ENCODE data around the gene EMC1.

DNA sequence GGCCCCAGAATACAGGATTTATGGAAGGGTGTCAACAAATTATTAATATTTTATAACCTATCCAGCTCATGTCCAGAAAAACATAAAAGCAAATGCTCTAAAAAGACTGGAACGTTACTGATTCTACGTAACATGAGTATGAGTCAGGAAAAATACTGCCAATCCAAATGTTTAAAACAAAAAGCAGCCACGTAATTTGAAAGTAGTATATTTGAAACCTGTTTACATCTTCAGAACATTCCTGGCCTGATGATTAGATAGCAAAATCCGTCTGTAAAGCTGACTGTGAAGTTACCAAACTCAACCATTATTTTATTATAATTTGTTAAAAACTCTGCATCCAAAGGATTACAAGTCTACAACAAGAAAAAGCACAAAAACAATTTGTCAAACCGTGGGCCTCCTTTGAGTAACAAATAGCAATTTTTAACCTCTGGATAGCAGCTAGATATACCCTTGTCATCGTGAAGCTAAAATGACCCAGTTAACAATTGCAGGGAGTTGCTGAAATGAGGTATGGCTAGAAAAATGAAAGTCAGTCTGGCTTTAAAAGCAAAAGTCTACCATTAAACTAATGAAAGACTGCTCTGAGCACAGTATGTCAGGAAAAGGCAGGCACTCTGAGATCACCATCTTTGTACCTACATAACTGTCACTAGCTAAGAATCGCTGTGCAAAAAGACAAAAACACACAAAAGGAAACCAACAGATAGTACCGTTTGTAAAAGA lies 42.5 kb downstream of the EMC1 start:
- TF ChIP-seq, protein P1, sequence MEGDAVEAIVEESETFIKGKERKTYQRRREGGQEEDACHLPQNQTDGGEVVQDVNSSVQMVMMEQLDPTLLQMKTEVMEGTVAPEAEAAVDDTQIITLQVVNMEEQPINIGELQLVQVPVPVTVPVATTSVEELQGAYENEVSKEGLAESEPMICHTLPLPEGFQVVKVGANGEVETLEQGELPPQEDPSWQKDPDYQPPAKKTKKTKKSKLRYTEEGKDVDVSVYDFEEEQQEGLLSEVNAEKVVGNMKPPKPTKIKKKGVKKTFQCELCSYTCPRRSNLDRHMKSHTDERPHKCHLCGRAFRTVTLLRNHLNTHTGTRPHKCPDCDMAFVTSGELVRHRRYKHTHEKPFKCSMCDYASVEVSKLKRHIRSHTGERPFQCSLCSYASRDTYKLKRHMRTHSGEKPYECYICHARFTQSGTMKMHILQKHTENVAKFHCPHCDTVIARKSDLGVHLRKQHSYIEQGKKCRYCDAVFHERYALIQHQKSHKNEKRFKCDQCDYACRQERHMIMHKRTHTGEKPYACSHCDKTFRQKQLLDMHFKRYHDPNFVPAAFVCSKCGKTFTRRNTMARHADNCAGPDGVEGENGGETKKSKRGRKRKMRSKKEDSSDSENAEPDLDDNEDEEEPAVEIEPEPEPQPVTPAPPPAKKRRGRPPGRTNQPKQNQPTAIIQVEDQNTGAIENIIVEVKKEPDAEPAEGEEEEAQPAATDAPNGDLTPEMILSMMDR (IDR thresholded peaks at IDR 0.05) = no peak
- no peak for TF ChIP-seq POLR2A (IDR thresholded peaks at IDR 0.05)
